Astrocyte (in vitro differentiated cells and primary cell): ENCODE data around the gene DROSHA. TPM values are rescaled to one million over a fixed set of nuclear protein-coding genes. Genes with fewer than 3 reads are reported as not detected.

Experiments
- DNase-seq: peaks from one replicate; pipeline ENCODE4 v3.0.0-alpha.2; 2010; ENCODE audit warnings: low read depth
- FAIRE-seq: peaks from 2 replicates; lab custom pipeline; 2011; peaks lifted over from hg19 to GRCh38; lab: Jason Lieb, UNC
- H2AFZ ChIP-seq: 2 replicates; pipeline ENCODE4 v1.6.0; 2012; ENCODE audit warnings: low read depth, low read length, inconsistent platforms
- H3K27ac ChIP-seq: 2 replicates; pipeline ENCODE4 v1.5.1; 2011; ENCODE audit warnings: low read depth, low read length, inconsistent platforms
- H3K27me3 ChIP-seq: 2 replicates; pipeline ENCODE4 v1.6.0; 2011; ENCODE audit warnings: low read length, inconsistent platforms; ENCODE audit not compliant: insufficient read depth
- H3K36me3 ChIP-seq: 2 replicates; pipeline ENCODE4 v1.5.1; 2011; ENCODE audit warnings: low read length, inconsistent platforms; ENCODE audit not compliant: insufficient read depth
- H3K4me1 ChIP-seq: 2 replicates; pipeline ENCODE4 v1.5.1; 2011; ENCODE audit warnings: low read length, inconsistent platforms; ENCODE audit not compliant: insufficient read depth
- H3K4me2 ChIP-seq: 2 replicates; pipeline ENCODE4 v1.6.0; 2012; ENCODE audit warnings: low read length, inconsistent platforms
- H3K4me3 ChIP-seq: 2 replicates; pipeline ENCODE4 v1.5.1; 2011; ENCODE audit warnings: low read depth, mild to moderate bottlenecking, low read length, inconsistent platforms; ENCODE audit not compliant: insufficient read depth
- H3K79me2 ChIP-seq: 2 replicates; pipeline ENCODE4 v1.6.0; 2012; ENCODE audit warnings: mild to moderate bottlenecking, low read length, inconsistent platforms; ENCODE audit not compliant: insufficient read depth
- H3K9ac ChIP-seq: 2 replicates; pipeline ENCODE4 v1.6.0; 2012; ENCODE audit warnings: mild to moderate bottlenecking, low read length, inconsistent platforms
- H3K9me3 ChIP-seq: 2 replicates; pipeline ENCODE4 v1.5.1; 2012; ENCODE audit warnings: low read depth, mild to moderate bottlenecking, low read length, inconsistent platforms; ENCODE audit not compliant: insufficient read depth
- H4K20me1 ChIP-seq: 2 replicates; pipeline ENCODE4 v1.6.0; 2012; ENCODE audit warnings: low read length, inconsistent platforms; ENCODE audit not compliant: insufficient read depth
- H3K27ac Mint-ChIP-seq: one replicate; pipeline ENCODE4 v1.8.0; 2021; ENCODE audit warnings: mild to moderate bottlenecking, mixed read lengths; ENCODE audit not compliant: unreplicated experiment
- H3K27me3 Mint-ChIP-seq: one replicate; pipeline ENCODE4 v1.8.0; 2021; ENCODE audit warnings: low read depth, mixed read lengths; ENCODE audit not compliant: unreplicated experiment
- H3K36me3 Mint-ChIP-seq: one replicate; pipeline ENCODE4 v1.8.0; 2021; ENCODE audit warnings: low read depth, mixed read lengths; ENCODE audit not compliant: unreplicated experiment
- H3K4me1 Mint-ChIP-seq: one replicate; pipeline ENCODE4 v1.8.0; 2021; ENCODE audit warnings: low read depth, mixed read lengths; ENCODE audit not compliant: unreplicated experiment
- H3K4me3 Mint-ChIP-seq: one replicate; pipeline ENCODE4 v1.8.0; 2021; ENCODE audit warnings: mild to moderate bottlenecking, moderate library complexity, mixed read lengths; ENCODE audit not compliant: unreplicated experiment
- H3K9me3 Mint-ChIP-seq: one replicate; pipeline ENCODE4 v1.8.0; 2021; ENCODE audit warnings: mild to moderate bottlenecking, mixed read lengths; ENCODE audit not compliant: unreplicated experiment
- EZH2 ChIP-seq: IDR thresholded peaks from 2 replicates; pipeline ENCODE4 v1.6.1; 2012; ENCODE audit warnings: mild to moderate bottlenecking, low read length, inconsistent platforms; ENCODE audit not compliant: insufficient read depth
- total RNA-seq: library from RNA; stranded (reverse); gene quantifications from 2 replicates; pipeline ENCODE4 v1.2.1, GENCODE V29; 2021
- TF ChIP-seq, protein P1 (sequence below): IDR thresholded peaks from 2 replicates; pipeline ENCODE4 v1.5.1; 2011; ENCODE audit warnings: low read depth, mild to moderate bottlenecking, inconsistent platforms, low read length, moderate library complexity; ENCODE audit not compliant: insufficient read depth

DROSHA gene
- total RNA-seq, 1 donor from 2014 or later, result 50.6 TPM

DNA sequence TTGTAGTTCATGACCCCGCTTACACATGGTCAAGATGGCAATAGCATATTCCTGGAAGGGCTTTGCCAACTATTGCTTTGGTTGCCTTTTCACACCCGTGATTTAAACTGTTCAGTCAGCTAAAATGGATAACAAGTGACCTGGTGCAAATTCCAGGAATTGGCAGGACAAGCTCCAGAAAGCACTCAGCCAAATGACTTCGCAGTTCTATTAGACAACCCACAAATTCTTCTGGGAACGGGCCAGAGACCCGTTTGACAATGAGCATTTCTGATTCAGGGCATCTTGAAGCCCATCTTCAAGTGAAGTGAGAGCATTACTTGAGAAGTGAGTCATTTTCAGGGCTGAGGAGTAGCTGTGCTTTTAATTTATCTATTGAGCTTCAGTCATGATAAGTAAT is 165.0 kb downstream of the DROSHA start:
- H3K4me3 Mint-ChIP-seq, result no peak overlapping the region
- no peaks in the 10 kb centered on the region for H3K36me3 ChIP-seq
- DNase-seq (peak; percentile 65), FAIRE-seq (peak; percentile 82)
- H2AFZ ChIP-seq, result no peak overlapping the region
- H3K4me1 Mint-ChIP-seq, result peaks cover 18% of the 10 kb centered on the region
- H3K27me3 ChIP-seq, result no peaks in the 10 kb centered on the region
- H3K4me1 ChIP-seq, result peaks cover 29% of the 10 kb centered on the region
- no peaks in the 10 kb centered on the region for H3K9me3 ChIP-seq
- TF ChIP-seq EZH2, result no peak
- TF ChIP-seq, protein P1, sequence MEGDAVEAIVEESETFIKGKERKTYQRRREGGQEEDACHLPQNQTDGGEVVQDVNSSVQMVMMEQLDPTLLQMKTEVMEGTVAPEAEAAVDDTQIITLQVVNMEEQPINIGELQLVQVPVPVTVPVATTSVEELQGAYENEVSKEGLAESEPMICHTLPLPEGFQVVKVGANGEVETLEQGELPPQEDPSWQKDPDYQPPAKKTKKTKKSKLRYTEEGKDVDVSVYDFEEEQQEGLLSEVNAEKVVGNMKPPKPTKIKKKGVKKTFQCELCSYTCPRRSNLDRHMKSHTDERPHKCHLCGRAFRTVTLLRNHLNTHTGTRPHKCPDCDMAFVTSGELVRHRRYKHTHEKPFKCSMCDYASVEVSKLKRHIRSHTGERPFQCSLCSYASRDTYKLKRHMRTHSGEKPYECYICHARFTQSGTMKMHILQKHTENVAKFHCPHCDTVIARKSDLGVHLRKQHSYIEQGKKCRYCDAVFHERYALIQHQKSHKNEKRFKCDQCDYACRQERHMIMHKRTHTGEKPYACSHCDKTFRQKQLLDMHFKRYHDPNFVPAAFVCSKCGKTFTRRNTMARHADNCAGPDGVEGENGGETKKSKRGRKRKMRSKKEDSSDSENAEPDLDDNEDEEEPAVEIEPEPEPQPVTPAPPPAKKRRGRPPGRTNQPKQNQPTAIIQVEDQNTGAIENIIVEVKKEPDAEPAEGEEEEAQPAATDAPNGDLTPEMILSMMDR, result no peak
- no peaks in the 10 kb centered on the region for H4K20me1 ChIP-seq
- H3K9ac ChIP-seq, result no peak overlapping the region
- no peak overlapping the region for H3K27ac ChIP-seq
- H3K4me2 ChIP-seq, result no peak overlapping the region
- no peak overlapping the region for H3K27ac Mint-ChIP-seq
- peaks cover 3% of the 10 kb centered on the region for H3K9me3 Mint-ChIP-seq
- H3K4me3 ChIP-seq, result no peak overlapping the region
- H3K27me3 Mint-ChIP-seq, result no peaks in the 10 kb centered on the region
- no peaks in the 10 kb centered on the region for H3K79me2 ChIP-seq
- no peaks in the 10 kb centered on the region for H3K36me3 Mint-ChIP-seq

DNA sequence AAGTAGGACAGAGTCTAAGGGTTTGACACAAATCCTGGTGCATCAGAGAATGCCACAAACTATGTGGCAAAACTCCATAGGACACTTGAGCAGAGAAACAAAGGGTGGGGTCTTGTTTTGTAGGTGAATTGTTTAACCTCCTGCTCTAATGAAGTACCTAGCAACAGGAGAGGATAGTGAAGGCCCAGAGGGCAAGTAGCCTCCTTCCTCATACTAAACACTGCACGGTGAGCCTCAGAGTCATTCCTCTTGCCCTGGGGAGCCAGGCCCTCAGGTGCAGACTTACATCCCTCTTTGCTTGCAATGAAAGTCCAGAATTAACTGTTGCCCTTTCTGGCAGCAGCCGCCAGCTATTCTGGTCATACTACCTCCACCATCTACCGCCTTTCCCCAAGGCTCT is 166.1 kb downstream of the DROSHA start:
- peaks cover 10% of the 10 kb centered on the region for H3K4me1 Mint-ChIP-seq
- FAIRE-seq, result no peak
- H3K27ac Mint-ChIP-seq, result no peak overlapping the region

More for the DNA sequence above, 166.1 kb downstream of the DROSHA start:
- H4K20me1 ChIP-seq, result no peaks in the 10 kb centered on the region
- H3K9me3 ChIP-seq, result no peaks in the 10 kb centered on the region
- H3K27me3 Mint-ChIP-seq, result no peaks in the 10 kb centered on the region
- peak overlapping the region; percentile 68 for H3K27ac ChIP-seq
- peak overlapping the region; percentile 5 for H3K9ac ChIP-seq
- no peak overlapping the region for H3K4me3 Mint-ChIP-seq
- peak; percentile 10 for DNase-seq
- no peak overlapping the region for H2AFZ ChIP-seq
- no peak for TF ChIP-seq EZH2
- TF ChIP-seq, protein P1, result no peak
- H3K36me3 Mint-ChIP-seq, result no peaks in the 10 kb centered on the region
- H3K79me2 ChIP-seq, result no peaks in the 10 kb centered on the region
- no peaks in the 10 kb centered on the region for H3K36me3 ChIP-seq
- H3K9me3 Mint-ChIP-seq, result peaks cover 1% of the 10 kb centered on the region
- H3K4me3 ChIP-seq, result no peak overlapping the region
- H3K27me3 ChIP-seq, result no peaks in the 10 kb centered on the region
- H3K4me2 ChIP-seq, result no peak overlapping the region
- peaks cover 36% of the 10 kb centered on the region for H3K4me1 ChIP-seq
